Stimulated activated CD8-positive, alpha-beta memory T cell treated with anti-CD3 and anti-CD28 coated beads, Interleukin-12 subunit alpha, Interleukin-12 subunit beta, amount 100 ng/mL, for 1 hour (primary cell): ENCODE results near the gene ITPK1.

Source experiments
- DNase-seq: peaks from one replicate; pipeline ENCODE4 v3.0.0-alpha.2; 2020; ENCODE audit warnings: low read depth

Gene ITPK1

GRCh38 chr14:93027810-93028723 lies 87.7 kb downstream of the ITPK1 start:
- no peak for DNase-seq

- no peak for DNase-seq
Observed at GRCh38 chr14:93026339-93026738, 89.4 kb downstream of the ITPK1 start.

GRCh38 chr14:93025055-93025454 lies 90.7 kb downstream of the ITPK1 start:
- no peak for DNase-seq

- no peak for DNase-seq
Observed at GRCh38 chr14:93024493-93024892, 91.2 kb downstream of the ITPK1 start.

GRCh38 chr14:93023802-93024434 lies 91.8 kb downstream of the ITPK1 start:
- no peak for DNase-seq

GRCh38 chr14:93023039-93023438 lies 92.7 kb downstream of the ITPK1 start:
- no peak for DNase-seq

- no peak for DNase-seq
Observed at GRCh38 chr14:93019970-93020369, 95.8 kb downstream of the ITPK1 start.

- DNase-seq: no peak
Observed at GRCh38 chr14:93019367-93019843, 96.3 kb downstream of the ITPK1 start.

GRCh38 chr14:93018366-93018765 lies 97.4 kb downstream of the ITPK1 start:
- no peak for DNase-seq

GRCh38 chr14:93017898-93018297 lies 97.8 kb downstream of the ITPK1 start:
- DNase-seq: no peak

GRCh38 chr14:93017301-93017797 lies 98.4 kb downstream of the ITPK1 start:
- DNase-seq: no peak

GRCh38 chr14:93016275-93016845 lies 99.4 kb downstream of the ITPK1 start:
- DNase-seq: no peak

GRCh38 chr14:93015505-93015904 lies 100.2 kb downstream of the ITPK1 start:
- DNase-seq: no peak

- DNase-seq: no peak
Observed at GRCh38 chr14:93015064-93015463, 100.7 kb downstream of the ITPK1 start.

GRCh38 chr14:93014058-93015023 lies 101.4 kb downstream of the ITPK1 start:
- no peak for DNase-seq

GRCh38 chr14:93012951-93013719 lies 102.6 kb downstream of the ITPK1 start:
- no peak for DNase-seq

- DNase-seq: no peak
Observed at GRCh38 chr14:93012506-93012905, 103.2 kb downstream of the ITPK1 start.

- DNase-seq: no peak
Observed at GRCh38 chr14:93011650-93012325, 103.9 kb downstream of the ITPK1 start.

GRCh38 chr14:93011141-93011529 lies 104.6 kb downstream of the ITPK1 start:
- no peak for DNase-seq

GRCh38 chr14:93010522-93011140 lies 105.1 kb downstream of the ITPK1 start:
- no peak for DNase-seq
